Measurements from ENCODE around the gene MRPS33. TPM values are rescaled to one million over a fixed set of nuclear protein-coding genes. Genes with fewer than 3 reads are reported as not detected.
"Not testable (repeated sequence)": the region's sequence is repeated elsewhere in the genome, so short reads cannot be mapped to it uniquely, and the experiment has no call there.

MRPS33 gene
- total RNA-seq, 1 donor = 23.2 TPM

DNA sequence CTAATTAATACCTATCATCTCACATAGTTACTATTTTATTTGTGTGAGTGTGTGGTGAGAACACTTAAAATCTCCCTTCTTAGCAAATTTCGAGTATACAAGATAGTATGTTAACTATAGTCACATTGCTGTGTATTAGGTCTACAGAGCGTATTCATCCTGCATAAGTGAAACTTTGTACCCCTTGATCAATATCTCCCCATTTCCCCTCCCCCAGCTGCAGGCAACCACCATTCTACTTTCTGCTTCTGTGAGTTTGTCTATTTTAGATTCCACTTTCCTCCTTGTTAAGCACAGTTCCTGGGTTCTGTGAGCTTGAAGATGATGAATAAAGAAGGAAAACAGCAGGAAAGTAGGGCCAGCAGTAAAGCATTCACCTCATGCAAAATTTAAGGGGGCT lies 42.4 kb downstream of the MRPS33 start:
- H4K20me1 ChIP-seq (ENCODE audit: insufficient read depth, low read length) = no peaks in the 10 kb centered on the region
- no peaks in the 10 kb centered on the region for H3K27me3 ChIP-seq (ENCODE audit: insufficient read depth, low read length)
- TF ChIP-seq, protein P1, sequence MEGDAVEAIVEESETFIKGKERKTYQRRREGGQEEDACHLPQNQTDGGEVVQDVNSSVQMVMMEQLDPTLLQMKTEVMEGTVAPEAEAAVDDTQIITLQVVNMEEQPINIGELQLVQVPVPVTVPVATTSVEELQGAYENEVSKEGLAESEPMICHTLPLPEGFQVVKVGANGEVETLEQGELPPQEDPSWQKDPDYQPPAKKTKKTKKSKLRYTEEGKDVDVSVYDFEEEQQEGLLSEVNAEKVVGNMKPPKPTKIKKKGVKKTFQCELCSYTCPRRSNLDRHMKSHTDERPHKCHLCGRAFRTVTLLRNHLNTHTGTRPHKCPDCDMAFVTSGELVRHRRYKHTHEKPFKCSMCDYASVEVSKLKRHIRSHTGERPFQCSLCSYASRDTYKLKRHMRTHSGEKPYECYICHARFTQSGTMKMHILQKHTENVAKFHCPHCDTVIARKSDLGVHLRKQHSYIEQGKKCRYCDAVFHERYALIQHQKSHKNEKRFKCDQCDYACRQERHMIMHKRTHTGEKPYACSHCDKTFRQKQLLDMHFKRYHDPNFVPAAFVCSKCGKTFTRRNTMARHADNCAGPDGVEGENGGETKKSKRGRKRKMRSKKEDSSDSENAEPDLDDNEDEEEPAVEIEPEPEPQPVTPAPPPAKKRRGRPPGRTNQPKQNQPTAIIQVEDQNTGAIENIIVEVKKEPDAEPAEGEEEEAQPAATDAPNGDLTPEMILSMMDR (IDR thresholded peaks at IDR 0.05; ENCODE audit: extremely low read depth, low read depth, low read length) = no peak
- H2AFZ ChIP-seq (ENCODE audit: low read length) = no peak overlapping the region
- H3K79me2 ChIP-seq (ENCODE audit: insufficient read depth, low read length) = no peaks in the 10 kb centered on the region
- H3K36me3 ChIP-seq (ENCODE audit: insufficient read depth, low read length) = no peaks in the 10 kb centered on the region
- no peak overlapping the region for H3K4me2 ChIP-seq (ENCODE audit: insufficient read depth, low read length)
- no peak overlapping the region for H3K4me3 ChIP-seq (ENCODE audit: insufficient read depth, low read length)
- no peaks in the 10 kb centered on the region for H3K9me3 ChIP-seq (ENCODE audit: low read depth, low read length)
- no peak for DNase-seq (ENCODE audit: insufficient read length, low spot score, missing footprints)
- H3K4me1 ChIP-seq (ENCODE audit: insufficient read depth, low read length) = no peaks in the 10 kb centered on the region
- H3K27ac ChIP-seq (ENCODE audit: low read depth, low read length) = no peak overlapping the region

DNA sequence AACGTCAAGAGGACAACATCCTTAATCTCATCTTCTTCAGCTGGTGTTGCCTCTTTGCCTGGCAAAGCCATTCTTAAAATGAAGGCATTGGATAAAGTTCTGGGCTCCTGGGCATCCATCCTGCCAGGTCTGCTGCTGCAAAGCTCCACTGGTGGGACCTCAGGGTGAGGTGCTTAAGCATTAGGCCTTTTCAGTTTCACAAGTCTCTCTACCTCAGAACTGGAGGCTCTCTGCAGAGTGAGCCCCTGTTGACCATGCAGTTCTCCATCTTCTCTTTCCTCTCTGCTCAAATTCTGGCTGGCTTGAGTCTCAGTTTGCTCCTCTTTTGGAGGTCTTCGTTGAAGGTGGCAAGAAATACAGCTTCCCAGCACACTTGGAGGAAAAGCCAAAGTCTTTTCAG lies 47.3 kb downstream of the MRPS33 start:
- H3K9me3 ChIP-seq (ENCODE audit: low read depth, low read length) = no peaks in the 10 kb centered on the region
- H3K36me3 ChIP-seq (ENCODE audit: insufficient read depth, low read length) = no peaks in the 10 kb centered on the region
- no peak overlapping the region for H2AFZ ChIP-seq (ENCODE audit: low read length)
- no peaks in the 10 kb centered on the region for H3K27me3 ChIP-seq (ENCODE audit: insufficient read depth, low read length)
- H3K4me2 ChIP-seq (ENCODE audit: insufficient read depth, low read length) = no peak overlapping the region
- H4K20me1 ChIP-seq (ENCODE audit: insufficient read depth, low read length) = no peaks in the 10 kb centered on the region
- no peak for DNase-seq (ENCODE audit: insufficient read length, low spot score, missing footprints)
- no peak overlapping the region for H3K27ac ChIP-seq (ENCODE audit: low read depth, low read length)
- H3K4me3 ChIP-seq (ENCODE audit: insufficient read depth, low read length) = no peak overlapping the region
- TF ChIP-seq, protein P1 (IDR thresholded peaks at IDR 0.05; ENCODE audit: extremely low read depth, low read depth, low read length) = no peak
- H3K4me1 ChIP-seq (ENCODE audit: insufficient read depth, low read length) = no peaks in the 10 kb centered on the region
- H3K79me2 ChIP-seq (ENCODE audit: insufficient read depth, low read length) = no peaks in the 10 kb centered on the region

DNA sequence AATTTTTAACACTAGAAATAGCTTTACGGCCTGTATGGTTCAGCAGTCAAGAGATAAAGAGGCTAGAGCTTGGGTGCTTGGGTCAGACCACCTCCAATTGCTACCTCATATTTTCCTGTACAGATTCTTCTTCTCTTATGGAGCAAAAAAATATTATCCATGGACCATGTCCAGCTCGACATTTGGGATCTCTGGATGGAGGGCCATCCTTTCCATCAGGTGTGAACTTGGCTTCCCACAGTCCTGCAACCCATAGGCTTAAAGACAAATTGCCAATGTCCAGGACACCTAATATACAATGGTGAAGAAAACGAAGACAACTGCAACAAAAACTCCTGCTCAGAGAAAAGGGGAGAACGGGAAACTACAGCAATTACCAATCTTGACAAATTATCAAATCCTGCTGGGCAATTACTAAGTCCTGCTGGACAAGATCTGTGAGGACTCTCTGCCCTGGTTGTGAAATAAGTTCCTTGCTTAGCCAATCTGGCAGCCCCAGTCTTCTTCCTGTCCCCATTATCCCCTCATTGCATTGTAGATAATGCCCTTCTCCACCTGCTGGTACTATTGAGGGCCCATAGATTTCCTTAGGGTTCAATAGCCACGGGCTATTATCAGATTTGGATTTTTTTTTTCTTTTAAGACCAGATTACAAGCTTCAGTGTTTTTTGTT lies 48.1 kb downstream of the MRPS33 start:
- Histone ChIP-seq H4K20me1 (ENCODE audit: insufficient read depth, low read length) (no peaks in the 10 kb centered on the region), H3K79me2 (ENCODE audit: insufficient read depth, low read length) (no peaks in the 10 kb centered on the region), H3K4me2 (ENCODE audit: insufficient read depth, low read length) (no peak overlapping the region), H3K4me1 (ENCODE audit: insufficient read depth, low read length) (no peaks in the 10 kb centered on the region), H3K9me3 (ENCODE audit: low read depth, low read length) (no peaks in the 10 kb centered on the region), H3K27me3 (ENCODE audit: insufficient read depth, low read length) (no peaks in the 10 kb centered on the region), H3K4me3 (ENCODE audit: insufficient read depth, low read length) (no peak overlapping the region), H2AFZ (ENCODE audit: low read length) (no peak overlapping the region), H3K27ac (ENCODE audit: low read depth, low read length) (no peak overlapping the region), H3K36me3 (ENCODE audit: insufficient read depth, low read length) (no peaks in the 10 kb centered on the region)
- no peak for DNase-seq (ENCODE audit: insufficient read length, low spot score, missing footprints)
- TF ChIP-seq, protein P1 (IDR thresholded peaks at IDR 0.05; ENCODE audit: extremely low read depth, low read depth, low read length) = no peak

DNA sequence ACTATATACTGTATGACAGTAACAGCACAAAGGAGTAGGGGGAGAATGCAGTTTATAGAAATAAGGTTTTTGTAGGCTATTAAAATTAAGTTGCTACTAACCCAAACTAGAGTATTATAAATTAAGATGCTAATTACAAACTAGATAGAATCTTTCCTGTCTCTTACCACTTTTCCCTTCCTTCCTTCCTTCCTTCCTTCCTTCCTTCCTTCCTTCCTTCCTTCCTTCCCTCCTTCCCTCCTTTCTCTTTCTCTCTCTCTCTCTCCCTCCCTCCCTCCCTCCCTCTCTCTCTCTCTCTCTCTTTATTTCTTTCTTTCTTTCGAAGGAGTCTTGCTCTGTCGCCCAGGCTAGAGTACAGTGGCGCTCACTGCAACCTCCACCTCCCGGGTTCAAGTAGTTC lies 53.6 kb downstream of the MRPS33 start:
- Histone ChIP-seq H3K27ac (ENCODE audit: low read depth, low read length) (no peak overlapping the region), H3K9me3 (ENCODE audit: low read depth, low read length) (no peaks in the 10 kb centered on the region), H3K27me3 (ENCODE audit: insufficient read depth, low read length) (no peaks in the 10 kb centered on the region), H3K36me3 (ENCODE audit: insufficient read depth, low read length) (no peaks in the 10 kb centered on the region), H4K20me1 (ENCODE audit: insufficient read depth, low read length) (no peaks in the 10 kb centered on the region), H3K79me2 (ENCODE audit: insufficient read depth, low read length) (no peaks in the 10 kb centered on the region), H3K4me3 (ENCODE audit: insufficient read depth, low read length) (no peak overlapping the region), H3K4me1 (ENCODE audit: insufficient read depth, low read length) (no peaks in the 10 kb centered on the region), H3K4me2 (ENCODE audit: insufficient read depth, low read length) (no peak overlapping the region), H2AFZ (ENCODE audit: low read length) (no peak overlapping the region)
- DNase-seq (ENCODE audit: insufficient read length, low spot score, missing footprints) = no peak
- TF ChIP-seq, protein P1 (IDR thresholded peaks at IDR 0.05; ENCODE audit: extremely low read depth, low read depth, low read length) = no peak

DNA sequence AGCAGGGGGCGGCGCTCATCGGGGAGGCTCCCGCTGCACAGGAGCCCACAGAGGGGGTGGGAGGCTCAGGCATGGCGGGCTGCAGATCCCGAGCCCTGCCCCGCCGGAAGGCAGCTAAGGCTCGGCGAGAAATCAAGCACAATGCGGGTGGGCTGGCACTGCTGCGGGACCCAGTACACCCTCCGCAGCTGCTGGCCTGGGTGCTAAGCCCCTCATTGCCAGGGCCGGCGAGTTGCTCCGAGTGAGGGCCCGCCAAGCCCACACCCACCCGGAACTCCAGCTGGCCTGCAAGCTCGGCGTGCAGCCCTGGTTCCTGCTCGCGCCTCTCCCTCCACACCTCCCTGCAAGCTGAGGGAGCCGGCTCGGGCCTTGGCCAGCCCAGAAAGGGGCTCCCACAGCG lies 57.8 kb downstream of the MRPS33 start:
- H3K27ac ChIP-seq (ENCODE audit: low read depth, low read length); DNase-seq (ENCODE audit: insufficient read length, low spot score, missing footprints); H3K9me3 ChIP-seq (ENCODE audit: low read depth, low read length); H3K4me1 ChIP-seq (ENCODE audit: insufficient read depth, low read length); H3K79me2 ChIP-seq (ENCODE audit: insufficient read depth, low read length); H3K36me3 ChIP-seq (ENCODE audit: insufficient read depth, low read length); H4K20me1 ChIP-seq (ENCODE audit: insufficient read depth, low read length); H3K27me3 ChIP-seq (ENCODE audit: insufficient read depth, low read length); H3K4me2 ChIP-seq (ENCODE audit: insufficient read depth, low read length); H3K4me3 ChIP-seq (ENCODE audit: insufficient read depth, low read length); H2AFZ ChIP-seq (ENCODE audit: low read length): not testable (repeated sequence)
